ENCODE results near the gene SNX21. TPM values are rescaled to one million over a fixed set of nuclear protein-coding genes. Genes with fewer than 3 reads are reported as not detected.

SNX21 gene
- total and polyA plus RNA-seq, 9 of the 15 experiments (the other 6 are each of a cell fraction or from before 2014, with no cell fraction given), result 0.10 to 1.2 (median 0.42) TPM

DNA sequence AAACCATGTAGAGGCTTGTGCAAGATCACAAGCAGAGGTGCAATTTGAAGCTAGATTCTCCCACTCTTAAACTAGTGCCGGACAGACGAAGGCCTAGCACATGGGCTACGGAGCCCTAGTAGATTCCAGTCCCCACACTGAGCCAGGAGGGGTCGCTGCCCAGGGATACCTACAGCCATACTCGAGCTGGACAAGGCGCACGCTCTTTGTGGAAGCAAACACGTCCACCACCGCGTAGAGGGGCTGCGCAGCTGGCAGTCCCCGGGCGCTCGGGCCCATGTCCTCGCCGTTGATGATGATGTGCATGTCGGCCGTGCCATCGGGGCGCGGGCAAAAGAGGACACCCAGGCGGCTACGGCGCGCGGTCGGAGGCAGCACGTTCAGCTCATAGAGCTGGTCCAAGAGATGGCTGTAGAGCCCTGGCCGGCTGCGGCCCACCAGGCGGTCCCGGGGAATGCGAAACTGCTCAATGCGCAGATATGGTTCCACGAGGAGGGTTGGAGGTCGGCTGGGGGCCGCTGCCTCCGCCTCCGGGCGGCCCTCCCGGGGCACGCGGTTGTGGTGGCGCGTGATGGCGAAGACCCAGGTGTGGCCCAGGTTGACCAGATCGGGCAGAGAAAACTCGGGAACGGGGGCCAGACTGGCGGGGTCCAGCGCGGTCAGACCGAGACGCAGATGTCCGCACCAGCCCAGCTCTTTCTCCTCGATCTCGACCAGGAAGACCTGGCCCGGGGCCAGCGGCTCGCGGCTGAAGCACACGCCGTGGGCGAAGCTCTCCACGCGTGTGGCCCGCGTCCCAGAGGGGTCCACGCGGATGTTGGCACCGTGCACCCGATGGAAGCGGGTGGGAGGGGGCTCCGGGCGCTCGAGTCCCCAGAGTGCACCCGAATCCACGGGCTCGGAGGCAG lies 56.7 kb downstream of the SNX21 start:
- BruUV-seq (replicated peaks), result TSS peak; percentile 81
- ATAC-seq, result 0 out of 3 replicates have a peak, but pooled peaks have one; percentile 8
- H2AFZ ChIP-seq (ENCODE audit: low read depth, low read length), result peak overlapping the region; percentile 96
- TF ChIP-seq ZNF586 (CRISPR knock-in tag; conservative IDR thresholded peaks at IDR 0.05), result no peak
- TF ChIP-seq TRIM28 (IDR thresholded peaks at IDR 0.05), result no peak
- no peak for TF ChIP-seq KAT8 (IDR thresholded peaks at IDR 0.05; ENCODE audit: low read depth)
- TF ChIP-seq, protein P1, sequence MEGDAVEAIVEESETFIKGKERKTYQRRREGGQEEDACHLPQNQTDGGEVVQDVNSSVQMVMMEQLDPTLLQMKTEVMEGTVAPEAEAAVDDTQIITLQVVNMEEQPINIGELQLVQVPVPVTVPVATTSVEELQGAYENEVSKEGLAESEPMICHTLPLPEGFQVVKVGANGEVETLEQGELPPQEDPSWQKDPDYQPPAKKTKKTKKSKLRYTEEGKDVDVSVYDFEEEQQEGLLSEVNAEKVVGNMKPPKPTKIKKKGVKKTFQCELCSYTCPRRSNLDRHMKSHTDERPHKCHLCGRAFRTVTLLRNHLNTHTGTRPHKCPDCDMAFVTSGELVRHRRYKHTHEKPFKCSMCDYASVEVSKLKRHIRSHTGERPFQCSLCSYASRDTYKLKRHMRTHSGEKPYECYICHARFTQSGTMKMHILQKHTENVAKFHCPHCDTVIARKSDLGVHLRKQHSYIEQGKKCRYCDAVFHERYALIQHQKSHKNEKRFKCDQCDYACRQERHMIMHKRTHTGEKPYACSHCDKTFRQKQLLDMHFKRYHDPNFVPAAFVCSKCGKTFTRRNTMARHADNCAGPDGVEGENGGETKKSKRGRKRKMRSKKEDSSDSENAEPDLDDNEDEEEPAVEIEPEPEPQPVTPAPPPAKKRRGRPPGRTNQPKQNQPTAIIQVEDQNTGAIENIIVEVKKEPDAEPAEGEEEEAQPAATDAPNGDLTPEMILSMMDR (IDR thresholded peaks at IDR 0.05 in 2 of 3, conservative IDR thresholded peaks at IDR 0.05 in 1 of 3; ENCODE audit: insufficient read depth in 2 of 3, low read depth in 1 of 3, low read length in 3 of 3), result peak in 1 of 3 experiments; percentile 9; a peak in 1 of 6 replicates
- TF ChIP-seq, protein P2, sequence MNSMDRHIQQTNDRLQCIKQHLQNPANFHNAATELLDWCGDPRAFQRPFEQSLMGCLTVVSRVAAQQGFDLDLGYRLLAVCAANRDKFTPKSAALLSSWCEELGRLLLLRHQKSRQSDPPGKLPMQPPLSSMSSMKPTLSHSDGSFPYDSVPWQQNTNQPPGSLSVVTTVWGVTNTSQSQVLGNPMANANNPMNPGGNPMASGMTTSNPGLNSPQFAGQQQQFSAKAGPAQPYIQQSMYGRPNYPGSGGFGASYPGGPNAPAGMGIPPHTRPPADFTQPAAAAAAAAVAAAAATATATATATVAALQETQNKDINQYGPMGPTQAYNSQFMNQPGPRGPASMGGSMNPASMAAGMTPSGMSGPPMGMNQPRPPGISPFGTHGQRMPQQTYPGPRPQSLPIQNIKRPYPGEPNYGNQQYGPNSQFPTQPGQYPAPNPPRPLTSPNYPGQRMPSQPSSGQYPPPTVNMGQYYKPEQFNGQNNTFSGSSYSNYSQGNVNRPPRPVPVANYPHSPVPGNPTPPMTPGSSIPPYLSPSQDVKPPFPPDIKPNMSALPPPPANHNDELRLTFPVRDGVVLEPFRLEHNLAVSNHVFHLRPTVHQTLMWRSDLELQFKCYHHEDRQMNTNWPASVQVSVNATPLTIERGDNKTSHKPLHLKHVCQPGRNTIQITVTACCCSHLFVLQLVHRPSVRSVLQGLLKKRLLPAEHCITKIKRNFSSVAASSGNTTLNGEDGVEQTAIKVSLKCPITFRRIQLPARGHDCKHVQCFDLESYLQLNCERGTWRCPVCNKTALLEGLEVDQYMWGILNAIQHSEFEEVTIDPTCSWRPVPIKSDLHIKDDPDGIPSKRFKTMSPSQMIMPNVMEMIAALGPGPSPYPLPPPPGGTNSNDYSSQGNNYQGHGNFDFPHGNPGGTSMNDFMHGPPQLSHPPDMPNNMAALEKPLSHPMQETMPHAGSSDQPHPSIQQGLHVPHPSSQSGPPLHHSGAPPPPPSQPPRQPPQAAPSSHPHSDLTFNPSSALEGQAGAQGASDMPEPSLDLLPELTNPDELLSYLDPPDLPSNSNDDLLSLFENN (IDR thresholded peaks at IDR 0.05; ENCODE audit: low read depth in 2 of 2, low read length in 2 of 2), result no peak
- TF ChIP-seq, protein P3, sequence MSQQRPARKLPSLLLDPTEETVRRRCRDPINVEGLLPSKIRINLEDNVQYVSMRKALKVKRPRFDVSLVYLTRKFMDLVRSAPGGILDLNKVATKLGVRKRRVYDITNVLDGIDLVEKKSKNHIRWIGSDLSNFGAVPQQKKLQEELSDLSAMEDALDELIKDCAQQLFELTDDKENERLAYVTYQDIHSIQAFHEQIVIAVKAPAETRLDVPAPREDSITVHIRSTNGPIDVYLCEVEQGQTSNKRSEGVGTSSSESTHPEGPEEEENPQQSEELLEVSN (IDR thresholded peaks at IDR 0.05; ENCODE audit: borderline replicate concordance in 1 of 2, extremely low read depth in 1 of 2, insufficient read depth in 1 of 2, insufficient read length in 1 of 2, low read depth in 1 of 2, low read length in 1 of 2, poor library complexity in 1 of 2, severe bottlenecking in 1 of 2), result peak in 1 of 2 experiments; percentile 28
- no peak for TF ChIP-seq SAFB2 (IDR thresholded peaks at IDR 0.05; ENCODE audit: borderline replicate concordance, low read depth, low read length, severe bottlenecking)
- no peak for TF ChIP-seq ZFP1 (CRISPR knock-in tag; IDR thresholded peaks at IDR 0.05)
- TF ChIP-seq, protein P4, sequence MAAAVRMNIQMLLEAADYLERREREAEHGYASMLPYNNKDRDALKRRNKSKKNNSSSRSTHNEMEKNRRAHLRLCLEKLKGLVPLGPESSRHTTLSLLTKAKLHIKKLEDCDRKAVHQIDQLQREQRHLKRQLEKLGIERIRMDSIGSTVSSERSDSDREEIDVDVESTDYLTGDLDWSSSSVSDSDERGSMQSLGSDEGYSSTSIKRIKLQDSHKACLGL (CRISPR knock-in tag; IDR thresholded peaks at IDR 0.05; ENCODE audit: borderline replicate concordance, poor library complexity, severe bottlenecking), result no peak
- TF ChIP-seq ZNF146 (CRISPR knock-in tag; IDR thresholded peaks at IDR 0.05; ENCODE audit: unreplicated experiment), result no peak

More for the DNA sequence above, 56.7 kb downstream of the SNX21 start:
- CTCF ChIA-PET (ENCODE audit: low intra/inter-chr PET ratio), result interaction anchor here (1.0 to 2.7 kb wide), 2 partner anchors 90 to 92 kb away, joined by 3 to 9 read pairs; no protein-coding TSS in a partner anchor
- Histone ChIP-seq H3K79me2 (ENCODE audit: control insufficient read depth, insufficient read depth, low read length) (peaks cover 8% of the 10 kb centered on the region; the same call in 1 of the 3 replicates), H3K27ac (ENCODE audit: extremely low read depth, low read depth, low read length) (peak overlapping the region; percentile 74), H3K4me2 (ENCODE audit: insufficient read depth, low read length) (peak overlapping the region; percentile 81), H3K27me3 (ENCODE audit: control insufficient read depth in 2 of 2, insufficient read depth in 2 of 2, low read length in 2 of 2) (no peaks in the 10 kb centered on the region), H3K9me1 (ENCODE audit: control insufficient read depth, insufficient read depth, low read length) (no peaks in the 10 kb centered on the region), H3K4me3 (peak overlapping the region; percentile 69), H4K20me1 (replicated peaks; ENCODE audit: control insufficient read depth, insufficient read depth, low read length) (no peaks in the 10 kb centered on the region), H3K9me3 (replicated peaks; ENCODE audit: control insufficient read depth, insufficient read depth, low read depth, low read length) (no peaks in the 10 kb centered on the region), H3K9ac (ENCODE audit: insufficient read depth in 1 of 2, low read depth in 2 of 2, low read length in 2 of 2) (peak overlapping the region; percentile 74 to 94), H3K4me1 (replicated peaks in 1 of 2; ENCODE audit: control insufficient read depth in 2 of 2, insufficient read depth in 2 of 2, low read length in 2 of 2) (peaks cover 12 to 40% of the 10 kb centered on the region in 2 experiments), H3K36me3 (ENCODE audit: control insufficient read depth, insufficient read depth, low read length) (peaks cover 36% of the 10 kb centered on the region; the same call in 2 of the 3 replicates)
- POLR2A ChIA-PET, result interaction anchor here (0.5 to 1.4 kb wide), 7 partner anchors 9 to 64 kb away, joined by 3 to 11 read pairs (median 4); partner anchors contain the start of gene ZSWIM1
- FAIRE-seq, result no peak
- DNase-seq (ENCODE audit: extremely low read depth in 1 of 4, low spot score in 3 of 4), result peak in 1 of 4 experiments; percentile 19
- WGBS (ENCODE audit: insufficient coverage, low coverage, missing lambda C conversion rate), result 81% methylated on average over 59 of the region's 79 CpGs
- in situ Hi-C loops (cut with MboI), result no loop called here
- intact Hi-C loops (cut with micrococcal nuclease), result loop anchor here (5.0 kb wide), 1 partner anchor 72 kb away; no protein-coding TSS in a partner anchor
